Measurements from ENCODE around the gene VPS13D. TPM values are rescaled to one million over a fixed set of nuclear protein-coding genes. Genes with fewer than 3 reads are reported as not detected.

Gene VPS13D
- total RNA-seq, 1 experiment from 2014 or later = 20.2 TPM

- Histone ChIP-seq H3K14ac (ENCODE audit: insufficient read depth, low read length) (no peak overlapping the region), H2BK15ac (ENCODE audit: low read depth, low read length) (no peak overlapping the region), H3K4me2 (ENCODE audit: insufficient read depth, insufficient read length, low read length) (no peak overlapping the region), H3T11ph (ENCODE audit: low read length) (no peak overlapping the region), H3K23me2 (ENCODE audit: insufficient read length, low read depth, low read length, poor library complexity, severe bottlenecking) (no peaks in the 10 kb centered on the region), H2BK20ac (ENCODE audit: low read depth, low read length, poor library complexity, severe bottlenecking) (no peak overlapping the region), H3K9ac (ENCODE audit: extremely low read depth, insufficient read length, low read length) (no peak overlapping the region), H3K4ac (ENCODE audit: low read depth, low read length) (no peak overlapping the region), H4K20me1 (ENCODE audit: control insufficient read depth, insufficient read depth, insufficient read length) (no peaks in the 10 kb centered on the region), H4K91ac (ENCODE audit: insufficient read length, low read depth, low read length) (no peak overlapping the region), H3K9me3 (ENCODE audit: control insufficient read depth, low read depth, low read length) (no peaks in the 10 kb centered on the region), H2BK120ac (ENCODE audit: low read depth, low read length, poor library complexity, severe bottlenecking) (no peak overlapping the region), H3K27ac (ENCODE audit: insufficient read length, low read depth, low read length) (no peak overlapping the region), H2BK12ac (ENCODE audit: insufficient read length, low read depth, low read length) (no peak overlapping the region), H4K8ac (replicated peaks; ENCODE audit: insufficient read length, low read depth, low read length) (no peak overlapping the region), H3K56ac (ENCODE audit: insufficient read length, low read depth, low read length) (no peak overlapping the region), H2AFZ (ENCODE audit: low read length) (no peak overlapping the region), H3K23ac (ENCODE audit: insufficient read length, low read depth, low read length) (no peak overlapping the region), H3K27me3 (ENCODE audit: insufficient read depth, low read length) (no peaks in the 10 kb centered on the region), H3K79me1 (ENCODE audit: insufficient read depth, low read depth, low read length, poor library complexity, severe bottlenecking) (no peaks in the 10 kb centered on the region), H2BK5ac (ENCODE audit: insufficient read length, low read length) (no peak overlapping the region), H2AK5ac (ENCODE audit: insufficient read length, low read length) (no peak overlapping the region), H3K18ac (ENCODE audit: insufficient read length, low read depth, low read length) (no peak overlapping the region), H4K5ac (ENCODE audit: insufficient read length, low read depth, low read length) (no peak overlapping the region), H3K4me1 (ENCODE audit: insufficient read depth, low read length) (no peaks in the 10 kb centered on the region), H3K79me2 (ENCODE audit: insufficient read depth, low read length) (no peaks in the 10 kb centered on the region)
- Mint-ChIP-seq H3K4me1 (peaks cover 3 to 8% of the 10 kb centered on the region in 2 experiments; a peak in 2 of 4 replicates), H3K27me3 (ENCODE audit: low read depth) (no peaks in the 10 kb centered on the region), H3K27ac (no peak overlapping the region), H3K4me3 (no peak overlapping the region), H3K36me3 (ENCODE audit: insufficient read depth in 1 of 3, low read depth in 3 of 3) (peaks cover 5 to 13% (median 8%) of the 10 kb centered on the region in 3 experiments; a peak in 5 of 7 replicates), H3K9me3 (no peaks in the 10 kb centered on the region)
- WGBS (ENCODE audit: extremely low coverage, insufficient read length, low lambda C conversion rate) = no CpG with 5 or more reads among the region's 5 CpGs
- no peak for DNase-seq
- no peak for TF ChIP-seq CTCF (conservative IDR thresholded peaks at IDR 0.05)
Measured at GRCh38 chr1:12370333-12370975, 140.6 kb downstream of the VPS13D start.

Data from H9 (cell line).